ENCODE results near the gene ANGEL1.

GRCh38 chr14:76782115-76782884 is 30.4 kb downstream of the ANGEL1 start:
- no peak for TF ChIP-seq CTCF (conservative IDR thresholded peaks at IDR 0.05 in 1 of 2, IDR thresholded peaks at IDR 0.05 in 1 of 2; ENCODE audit: low read depth in 1 of 2, low read length in 2 of 2)
- no peak for TF ChIP-seq EZH2 (IDR thresholded peaks at IDR 0.05; ENCODE audit: low read length, missing control alignments)
